Neural cell (in vitro differentiated cells): ENCODE measurements around the gene GSG1L. TPM values are rescaled to one million over a fixed set of nuclear protein-coding genes. Genes with fewer than 3 reads are reported as not detected.

Source experiments
- H2AFZ ChIP-seq: fragments of 200-600, 300-800 bp; sonication (generic), shearing (Covaris generic); 2 replicates; pipeline ENCODE4 v1.6.0; 2014; ENCODE audit warnings: low read depth, mild to moderate bottlenecking, antibody characterized with exemption, low read length, moderate library complexity
- H3F3A ChIP-seq: fragments of 200-600 bp; shearing (Covaris generic); 2 replicates; pipeline ENCODE4 v1.6.1; 2016; ENCODE audit warnings: mild to moderate bottlenecking, moderate library complexity, mixed read lengths, antibody characterized with exemption, low read length; ENCODE audit not compliant: insufficient read depth, poor library complexity, severe bottlenecking
- H3K27ac ChIP-seq: fragments of 200-600, 300-800 bp; sonication (generic), shearing (Covaris generic); 2 replicates; pipeline ENCODE4 v1.5.1; 2014; ENCODE audit warnings: mild to moderate bottlenecking, low read length, moderate library complexity
- H3K27me3 ChIP-seq: fragments of 300-800, 200-600 bp; sonication (generic), shearing (Covaris generic); 2 replicates; pipeline ENCODE4 v1.6.0; 2014; ENCODE audit warnings: mild to moderate bottlenecking, low read depth, low read length, moderate library complexity; ENCODE audit not compliant: insufficient read depth
- H3K36me3 ChIP-seq: fragments of 300-800, 200-600 bp; sonication (generic), shearing (Covaris generic); 2 replicates; pipeline ENCODE4 v1.5.1; 2014; ENCODE audit warnings: mild to moderate bottlenecking, antibody characterized with exemption, low read length, moderate library complexity; ENCODE audit not compliant: insufficient read depth
- H3K4me2 ChIP-seq: fragments of 300-800, 200-600 bp; sonication (generic), shearing (Covaris generic); 2 replicates; pipeline ENCODE4 v1.6.0; 2014; ENCODE audit warnings: mild to moderate bottlenecking, low read length
- H3K4me3 ChIP-seq: fragments of 300-800, 200-600 bp; sonication (generic), shearing (Covaris generic); 2 replicates; pipeline ENCODE4 v1.5.1; 2014; ENCODE audit warnings: mild to moderate bottlenecking, low read length, moderate library complexity
- H3K79me2 ChIP-seq: fragments of 200-600 bp; shearing (Covaris generic); replicated peaks from 2 replicates; pipeline ENCODE4 v1.6.0; 2014; ENCODE audit warnings: mild to moderate bottlenecking, low read length, moderate library complexity; ENCODE audit not compliant: insufficient read depth
- H3K9ac ChIP-seq: fragments of 300-800, 200-600 bp; sonication (generic), shearing (Covaris generic); 2 replicates; pipeline ENCODE4 v1.6.1; 2016; ENCODE audit warnings: mild to moderate bottlenecking, low read length, mixed read lengths
- H3K9me2 ChIP-seq: fragments of 200-600 bp; shearing (Covaris generic); 2 replicates; pipeline ENCODE4 v1.6.1; 2016; ENCODE audit warnings: mild to moderate bottlenecking, low read length, mixed read lengths; ENCODE audit not compliant: insufficient read depth
- H3K9me3 ChIP-seq: fragments of 200-600, 300-800 bp; sonication (generic), shearing (Covaris generic); 2 replicates; pipeline ENCODE4 v1.6.1; 2016; ENCODE audit warnings: mild to moderate bottlenecking, mixed run types, low read length, moderate library complexity, mixed read lengths
- H4K20me1 ChIP-seq: fragments of 200-600 bp; shearing (Covaris generic); 2 replicates; pipeline ENCODE4 v1.6.1; 2016; ENCODE audit warnings: mild to moderate bottlenecking, mixed run types; ENCODE audit not compliant: insufficient read depth
- CTCF ChIP-seq: fragments of 450-650 bp; IDR thresholded peaks from 2 replicates; pipeline ENCODE4 v1.5.1; 2014; ENCODE audit warnings: antibody characterized with exemption, mild to moderate bottlenecking, moderate library complexity; ENCODE audit not compliant: poor library complexity, severe bottlenecking
- EP300 ChIP-seq: fragments of 450-650 bp; conservative IDR thresholded peaks from 2 replicates; pipeline ENCODE4 v1.6.1; 2014; ENCODE audit warnings: antibody characterized with exemption, mild to moderate bottlenecking, moderate library complexity; ENCODE audit not compliant: poor library complexity, severe bottlenecking
- EZH2 ChIP-seq: fragments of 200-600, 300-800 bp; shearing (Covaris generic), sonication (generic); IDR thresholded peaks from 2 replicates; pipeline ENCODE4 v1.6.1; 2014; ENCODE audit warnings: antibody characterized with exemption, low read length, borderline replicate concordance, mild to moderate bottlenecking; ENCODE audit not compliant: insufficient read depth, poor library complexity, severe bottlenecking
- MXI1 ChIP-seq: fragments of 450-650 bp; conservative IDR thresholded peaks from 2 replicates; pipeline ENCODE4 v1.6.1; 2014; ENCODE audit warnings: antibody characterized with exemption, mild to moderate bottlenecking; ENCODE audit not compliant: poor library complexity, severe bottlenecking
- POLR2AphosphoS5 ChIP-seq: IDR thresholded peaks from 2 replicates; pipeline ENCODE4 v1.6.1; 2012
- RAD21 ChIP-seq: fragments of 450-650 bp; conservative IDR thresholded peaks from 2 replicates; pipeline ENCODE4 v1.6.1; 2014; ENCODE audit warnings: antibody characterized with exemption, mild to moderate bottlenecking, moderate library complexity
- REST ChIP-seq: IDR thresholded peaks from 2 replicates; pipeline ENCODE4 v1.6.1; 2012; ENCODE audit warnings: borderline replicate concordance
- SMC3 ChIP-seq: fragments of 450-650 bp; conservative IDR thresholded peaks from 2 replicates; pipeline ENCODE4 v1.6.1; 2014; ENCODE audit warnings: antibody characterized with exemption, mild to moderate bottlenecking, moderate library complexity; ENCODE audit not compliant: poor library complexity
- TAF1 ChIP-seq: IDR thresholded peaks from 2 replicates; pipeline ENCODE4 v1.6.1; 2012; ENCODE audit warnings: low read depth
- polyA plus RNA-seq: library from polyadenylated mRNA; depleted of rRNA; stranded (reverse); fragments of >200 nt; gene quantifications from 2 replicates; pipeline ENCODE4 v1.2.3, GENCODE V29; 2014

Gene GSG1L
- polyA plus RNA-seq, 1 donor from 2014 or later, result 0.85 TPM

GRCh38 chr16:27868180-27868579, 195.3 kb downstream of the GSG1L start:
- Histone ChIP-seq H3K27me3 (no peaks in the 10 kb centered on the region), H3K9me3 (no peaks in the 10 kb centered on the region), H2AFZ (no peak overlapping the region), H3K27ac (no peak overlapping the region), H3K4me2 (no peak overlapping the region), H4K20me1 (no peaks in the 10 kb centered on the region), H3K36me3 (no peaks in the 10 kb centered on the region), H3K9me2 (no peaks in the 10 kb centered on the region), H3K9ac (no peak overlapping the region), H3F3A (no peaks in the 10 kb centered on the region), H3K4me3 (no peak overlapping the region), H3K79me2 (no peaks in the 10 kb centered on the region)
- TF ChIP-seq CTCF (no peak), RAD21 (no peak), MXI1 (no peak), REST (no peak), POLR2AphosphoS5 (no peak), EZH2 (no peak), SMC3 (no peak), TAF1 (no peak), EP300 (no peak)

- Histone ChIP-seq H3K9me2 (no peaks in the 10 kb centered on the region), H3K9me3 (no peaks in the 10 kb centered on the region), H3K9ac (no peak overlapping the region), H3K27ac (no peak overlapping the region), H3K4me2 (no peak overlapping the region), H3F3A (no peaks in the 10 kb centered on the region), H3K36me3 (no peaks in the 10 kb centered on the region), H4K20me1 (no peaks in the 10 kb centered on the region), H3K4me3 (no peak overlapping the region), H2AFZ (no peak overlapping the region), H3K27me3 (no peaks in the 10 kb centered on the region), H3K79me2 (no peaks in the 10 kb centered on the region)
- TF ChIP-seq EZH2 (no peak), CTCF (no peak), REST (no peak), EP300 (no peak), POLR2AphosphoS5 (no peak), MXI1 (no peak)
Measured at GRCh38 chr16:27867122-27868110, 196.1 kb downstream of the GSG1L start.
